ENCODE measurements around the gene OLA1.
"Not testable (repeated sequence)": the region's sequence is repeated elsewhere in the genome, so short reads cannot be mapped to it uniquely, and the experiment has no call there.

The OLA1 gene

DNA sequence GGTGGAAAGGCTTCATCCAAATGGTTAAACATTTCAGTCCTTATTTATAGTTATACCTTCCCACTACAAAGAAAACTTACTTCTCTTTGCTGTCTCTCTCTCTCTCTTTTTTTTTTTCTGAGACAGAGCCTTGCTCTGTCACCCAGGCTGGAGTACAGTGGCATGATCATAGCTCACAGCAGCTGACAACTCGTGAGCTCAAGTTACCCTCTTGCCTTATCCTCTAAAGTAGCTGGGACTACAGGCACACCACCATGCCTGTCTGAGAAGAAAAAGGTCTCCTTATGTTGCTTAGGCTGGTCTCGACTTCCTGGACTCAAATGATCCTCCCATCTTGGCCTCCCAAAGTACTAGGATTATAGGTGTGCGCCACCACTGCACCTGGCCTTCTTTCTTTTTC is 32.3 kb upstream of the OLA1 start:
- Histone ChIP-seq H3K4me2 (ENCODE audit: low read length) (no peak overlapping the region), H3K27ac (no peak overlapping the region), H3K27me3 (ENCODE audit: control insufficient read depth, insufficient read depth, low read length) (no peaks in the 10 kb centered on the region), H3K4me3 (ENCODE audit: low read depth, low read length) (no peak overlapping the region), H3K9me3 (ENCODE audit: control insufficient read depth, low read length) (no peaks in the 10 kb centered on the region), H3K79me2 (no peaks in the 10 kb centered on the region), H3K4me1 (no peaks in the 10 kb centered on the region), H3K9ac (no peak overlapping the region), H3K36me3 (ENCODE audit: control insufficient read depth, insufficient read depth, low read length) (no peaks in the 10 kb centered on the region), H2AFZ (no peak overlapping the region)
- no peak for TF ChIP-seq CTCF (IDR thresholded peaks at IDR 0.05)

DNA sequence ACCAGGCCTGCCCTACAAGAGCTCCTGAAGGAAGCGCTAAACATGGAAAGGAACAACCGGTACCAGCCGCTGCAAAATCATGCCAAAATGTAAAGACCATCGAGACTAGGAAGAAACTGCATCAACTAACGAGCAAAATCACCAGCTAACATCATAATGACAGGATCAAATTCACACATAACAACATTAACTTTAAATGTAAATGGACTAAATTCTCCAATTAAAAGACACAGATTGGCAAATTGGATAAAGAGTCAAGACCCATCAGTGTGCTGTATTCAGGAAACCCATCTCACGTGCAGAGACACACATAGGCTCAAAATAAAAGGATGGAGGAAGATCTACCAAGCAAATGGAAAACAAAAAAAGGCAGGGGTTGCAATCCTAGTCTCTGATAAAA is 21.9 kb upstream of the OLA1 start:
- H3K4me1 ChIP-seq; H3K9me3 ChIP-seq (ENCODE audit: control insufficient read depth, low read length); H3K36me3 ChIP-seq (ENCODE audit: control insufficient read depth, insufficient read depth, low read length); H3K4me2 ChIP-seq (ENCODE audit: low read length); H3K27ac ChIP-seq; H3K4me3 ChIP-seq (ENCODE audit: low read depth, low read length); H3K9ac ChIP-seq; H3K27me3 ChIP-seq (ENCODE audit: control insufficient read depth, insufficient read depth, low read length); H2AFZ ChIP-seq; H3K79me2 ChIP-seq: not testable (repeated sequence)

- Histone ChIP-seq H3K4me1 (no peaks in the 10 kb centered on the region), H3K4me3 (ENCODE audit: low read depth, low read length) (no peak overlapping the region), H3K9ac (no peak overlapping the region), H3K27me3 (ENCODE audit: control insufficient read depth, insufficient read depth, low read length) (no peaks in the 10 kb centered on the region), H3K79me2 (no peaks in the 10 kb centered on the region), H3K4me2 (ENCODE audit: low read length) (no peak overlapping the region), H3K27ac (no peak overlapping the region), H3K9me3 (ENCODE audit: control insufficient read depth, low read length) (no peaks in the 10 kb centered on the region), H3K36me3 (ENCODE audit: control insufficient read depth, insufficient read depth, low read length) (no peaks in the 10 kb centered on the region), H2AFZ (no peak overlapping the region)
- TF ChIP-seq CTCF (IDR thresholded peaks at IDR 0.05): no peak
Measured at GRCh38 chr2:174266288-174266687, 18.0 kb upstream of the OLA1 start.

- Histone ChIP-seq H3K27me3 (ENCODE audit: control insufficient read depth, insufficient read depth, low read length) (no peaks in the 10 kb centered on the region), H2AFZ (no peak overlapping the region), H3K79me2 (no peaks in the 10 kb centered on the region), H3K36me3 (ENCODE audit: control insufficient read depth, insufficient read depth, low read length) (no peaks in the 10 kb centered on the region), H3K4me3 (ENCODE audit: low read depth, low read length) (no peak overlapping the region), H3K9ac (no peak overlapping the region), H3K4me2 (ENCODE audit: low read length) (no peak overlapping the region), H3K4me1 (no peaks in the 10 kb centered on the region), H3K27ac (no peak overlapping the region), H3K9me3 (ENCODE audit: control insufficient read depth, low read length) (no peaks in the 10 kb centered on the region)
- TF ChIP-seq CTCF (IDR thresholded peaks at IDR 0.05): no peak
Measured at GRCh38 chr2:174263997-174264396, 15.7 kb upstream of the OLA1 start.

DNA sequence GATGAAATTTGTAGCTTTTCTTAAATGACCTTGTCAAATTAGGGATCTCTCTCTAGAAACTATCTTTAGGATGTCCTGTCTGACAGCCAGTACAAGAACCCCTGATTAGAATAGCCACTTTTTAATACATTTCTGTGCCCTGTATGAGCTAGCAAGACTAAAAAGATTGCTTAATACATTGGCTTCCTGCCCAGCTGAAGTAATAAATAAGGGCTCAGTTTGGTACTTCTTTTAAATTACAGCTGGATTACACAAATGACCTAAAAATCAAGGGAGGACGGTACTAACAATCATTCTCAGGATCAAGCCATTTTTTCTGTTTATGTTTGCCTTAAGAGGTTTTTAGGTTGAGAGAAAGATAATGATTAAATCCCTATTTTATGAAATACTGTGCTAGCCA is 11.6 kb upstream of the OLA1 start:
- H2AFZ ChIP-seq: no peak overlapping the region
- no peaks in the 10 kb centered on the region for H3K27me3 ChIP-seq (ENCODE audit: control insufficient read depth, insufficient read depth, low read length)
- H3K27ac ChIP-seq: no peak overlapping the region
- H3K4me3 ChIP-seq (ENCODE audit: low read depth, low read length): no peak overlapping the region
- H3K36me3 ChIP-seq (ENCODE audit: control insufficient read depth, insufficient read depth, low read length): no peaks in the 10 kb centered on the region
- no peaks in the 10 kb centered on the region for H3K79me2 ChIP-seq
- no peak for TF ChIP-seq CTCF (IDR thresholded peaks at IDR 0.05)
- H3K4me1 ChIP-seq: no peaks in the 10 kb centered on the region
- no peak overlapping the region for H3K4me2 ChIP-seq (ENCODE audit: low read length)
- H3K9me3 ChIP-seq (ENCODE audit: control insufficient read depth, low read length): no peaks in the 10 kb centered on the region
- no peak overlapping the region for H3K9ac ChIP-seq

Measured in parathyroid adenoma (tissue), 2 donors.